OCI-LY7 (cell line): ENCODE data around the gene FBXO42.

Source experiments
- CTCF ChIP-seq: fragments of 200-600 bp; sonication (generic); conservative IDR thresholded peaks from 2 replicates; pipeline ENCODE4 v1.5.1; 2014; ENCODE audit warnings: mild to moderate bottlenecking, antibody characterized with exemption, low read length, moderate library complexity, mixed read lengths
- EZH2phosphoT487 ChIP-seq: fragments of 200-600 bp; sonication (generic); IDR thresholded peaks from 2 replicates; pipeline ENCODE4 v1.6.1; 2018; ENCODE audit warnings: low read depth, borderline replicate concordance, mild to moderate bottlenecking, mixed run types, antibody characterized with exemption, low read length, moderate library complexity, mixed read lengths

- TF ChIP-seq CTCF, result no peak
- no peak for TF ChIP-seq EZH2phosphoT487
Observed at GRCh38 chr1:16248603-16249516, 103.4 kb downstream of the FBXO42 start.
